Aorta (tissue), 5 donors: Measurements from ENCODE around the gene PPP2R1B. TPM values are rescaled to one million over a fixed set of nuclear protein-coding genes. Genes with fewer than 3 reads are reported as not detected.
"Not testable (repeated sequence)": the region's sequence is repeated elsewhere in the genome, so short reads cannot be mapped to it uniquely, and the experiment has no call there.

Experiments
- ATAC-seq: fragments of 200-7000 bp; cut with Tn5 transposase; one replicate; pipeline ENCODE4 v1.9.1; 2022; ENCODE audit warnings: moderate library complexity; ENCODE audit not compliant: low FRiP score
- DNase-seq, 2 donors: peaks; one replicate each; pipeline ENCODE4 v3.0.0-alpha.2; 2020
- H3K27ac ChIP-seq, 2 donors: one replicate each; pipeline ENCODE4 v1.5.1; 2013; ENCODE audit warnings: low read length in 2 of 2, mild to moderate bottlenecking in 2 of 2, moderate library complexity in 2 of 2, control low read depth in 1 of 2, inconsistent platforms in 1 of 2, low read depth in 1 of 2
- H3K27me3 ChIP-seq, 2 donors: one replicate each; pipeline ENCODE4 v1.6.1; 2013; ENCODE audit warnings: control low read depth in 1 of 2, low read length in 1 of 2, mild to moderate bottlenecking in 1 of 2, moderate library complexity in 1 of 2; ENCODE audit not compliant: insufficient read depth in 2 of 2, control insufficient read depth in 1 of 2
- H3K36me3 ChIP-seq, 2 donors: one replicate each; pipeline ENCODE4 v1.6.1; 2013; ENCODE audit warnings: control low read depth in 1 of 2, low read length in 1 of 2, mild to moderate bottlenecking in 1 of 2; ENCODE audit not compliant: insufficient read depth in 2 of 2, control insufficient read depth in 1 of 2
- H3K4me1 ChIP-seq, 2 donors: one replicate each; pipeline ENCODE4 v1.6.1; 2013; ENCODE audit warnings: low read length in 2 of 2, control low read depth in 1 of 2, mild to moderate bottlenecking in 1 of 2, moderate library complexity in 1 of 2; ENCODE audit not compliant: insufficient read depth in 2 of 2, control insufficient read depth in 1 of 2
- H3K4me3 ChIP-seq, 2 donors: one replicate each; pipeline ENCODE4 v1.5.1; 2013; ENCODE audit warnings: low read length in 2 of 2, control low read depth in 1 of 2, mild to moderate bottlenecking in 1 of 2
- H3K9me3 ChIP-seq: one replicate; pipeline ENCODE4 v1.6.1; 2013; ENCODE audit warnings: mild to moderate bottlenecking, low read length; ENCODE audit not compliant: control insufficient read depth
- WGBS, 2 donors: extraction: QIAGEN DNeasy Blood & Tissue Kit; methylation state at CpG; one replicate each; pipeline ENCODE4 v1.1.7; 2013; 5-methylcytosine and 5-hydroxymethylcytosine counted together
- intact Hi-C, 2 donors: fragments of 100-400 bp; cut with DNase I; formaldehyde crosslinking; loops; one replicate each; pipeline versions ENCODE4 v1.14.2 to v1.15.0; 2022
- polyA plus RNA-seq, 2 donors: library from polyadenylated mRNA; stranded (reverse); fragments of 200-250 nt; gene quantifications; one replicate each; pipeline ENCODE4 v1.2.3, GENCODE V29; 2013
- total RNA-seq, 2 donors: library from RNA; stranded (reverse); fragmentation: NEBNext Ultra II Directional; extraction: Animal tissue kit (Norgen Biotek cat#: 25700); gene quantifications; one replicate each; pipeline ENCODE4 v1.2.1, GENCODE V29; 2021
- donor health status: healthy with polysubstance abuse.
- donor health status: Bipolar disorder and iron deficiency.
- donor health status: DM: no; HTN: no; CAD: no.
- donor health status: DM: no; HTN: no; CAD: no.
- donor health status: DM: yes; HTN: yes; CAD: no.

Gene PPP2R1B
- total and polyA plus RNA-seq, 4 donors, result 3.5 to 27.2 (median 14.7) TPM

DNA sequence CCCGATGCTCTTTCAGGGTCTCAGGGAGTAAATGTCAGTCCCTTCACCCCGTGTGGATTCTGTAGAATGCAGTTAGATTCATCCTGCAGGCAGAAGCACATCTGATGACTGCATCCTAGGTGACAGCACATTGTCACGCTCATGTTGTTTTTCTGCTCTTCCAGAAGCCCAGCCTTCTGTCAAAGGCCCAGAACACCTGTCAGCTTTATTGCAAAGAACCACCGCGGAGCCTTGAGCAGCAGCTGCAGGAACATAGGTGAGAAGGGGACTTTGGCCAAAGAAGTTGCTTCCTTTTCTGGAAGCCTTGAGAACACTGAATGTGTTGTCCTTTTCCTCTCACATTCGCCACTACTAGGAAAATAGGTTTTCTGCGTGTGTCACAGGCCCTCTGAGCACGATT is 43.7 kb downstream of the PPP2R1B start:
- no peaks in the 10 kb centered on the region for H3K27me3 ChIP-seq
- H3K4me1 ChIP-seq, result peaks cover 0 to 4% of the 10 kb centered on the region in 2 donors
- no peak overlapping the region for H3K27ac ChIP-seq
- no peak for ATAC-seq
- intact Hi-C loops, result loop anchor here in 1 of 2 donors (5.0 kb wide), 1 partner anchor 45 kb away; the partner anchor contains the start of gene PPP2R1B
- H3K36me3 ChIP-seq, result peaks cover 6 to 7% of the 10 kb centered on the region in 2 donors
- H3K9me3 ChIP-seq, result no peaks in the 10 kb centered on the region
- WGBS, 2 donors, result 88 to 95% methylated on average over 8 of the region's 8 CpGs
- H3K4me3 ChIP-seq, result no peak overlapping the region
- no peak for DNase-seq

DNA sequence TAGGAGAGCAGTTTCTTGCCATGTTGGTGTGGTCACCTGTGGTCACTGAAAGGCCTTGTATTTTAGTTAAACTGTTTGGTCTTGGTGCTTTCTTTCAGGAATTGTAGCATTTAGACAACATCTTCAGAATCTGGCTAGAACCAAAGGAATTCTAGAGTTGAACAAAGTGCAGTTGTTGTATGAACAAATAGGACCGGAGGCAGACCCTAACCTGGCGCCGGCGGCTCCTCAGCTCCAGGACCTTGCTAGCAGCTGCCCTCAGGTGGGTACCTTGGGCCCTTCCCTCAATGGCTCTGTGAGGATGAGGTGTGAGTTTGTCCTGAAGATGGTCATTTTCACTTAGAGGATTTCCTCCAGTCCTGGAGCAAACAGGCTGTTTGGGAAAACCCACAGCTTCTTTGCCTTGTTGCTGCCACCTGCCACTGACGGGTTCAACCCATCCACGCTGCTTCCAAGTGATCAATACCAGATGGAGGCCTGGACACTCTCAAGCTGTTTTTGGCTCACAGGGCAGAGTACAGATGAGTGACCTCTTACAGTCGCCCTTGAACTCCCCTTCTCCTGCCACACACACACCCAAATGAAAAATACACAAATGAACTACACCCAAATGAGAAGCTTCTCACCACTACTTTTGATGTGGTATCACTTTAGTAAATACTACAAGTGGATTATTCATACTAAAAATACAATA is 45.2 kb downstream of the PPP2R1B start:
- Histone ChIP-seq H3K27ac (no peak overlapping the region), H3K4me1 (peaks cover 0 to 4% of the 10 kb centered on the region in 2 donors), H3K4me3 (no peak overlapping the region), H3K27me3 (no peaks in the 10 kb centered on the region), H3K36me3 (peaks cover 5 to 6% of the 10 kb centered on the region in 2 donors), H3K9me3 (no peaks in the 10 kb centered on the region)
- WGBS, 2 donors, result 90 to 92% methylated on average over 7 of the region's 7 CpGs
- DNase-seq (no peak), ATAC-seq (no peak)
- intact Hi-C loops, result loop anchor here in 1 of 2 donors (5.0 kb wide), 1 partner anchor 46 kb away; the partner anchor contains the start of gene PPP2R1B

DNA sequence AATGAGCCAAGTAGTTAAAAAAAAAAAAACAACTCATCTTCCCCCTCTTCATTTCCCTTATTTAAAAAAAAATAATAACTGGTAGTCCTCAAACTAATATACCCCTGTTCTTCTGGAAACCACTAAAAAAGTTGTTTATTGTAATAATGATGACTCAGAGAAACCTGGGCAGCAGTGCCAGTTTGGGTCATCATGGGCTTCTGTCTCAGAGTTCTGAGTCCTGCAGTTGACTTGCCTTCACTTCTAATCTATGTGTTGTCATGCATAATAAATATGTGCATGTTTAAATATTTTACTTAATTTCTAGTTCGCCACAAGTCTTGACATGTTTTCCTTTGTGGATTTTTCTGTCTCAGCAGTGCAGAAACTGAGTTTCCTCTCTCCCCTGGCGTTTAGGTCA is 46.8 kb downstream of the PPP2R1B start:
- intact Hi-C loops, result no loop called here
- H3K9me3 ChIP-seq, result no peaks in the 10 kb centered on the region
- peaks cover 4 to 6% of the 10 kb centered on the region in 2 donors for H3K36me3 ChIP-seq
- peaks cover 0 to 4% of the 10 kb centered on the region in 2 donors for H3K4me1 ChIP-seq
- DNase-seq, result no peak
- no peak overlapping the region for H3K27ac ChIP-seq
- ATAC-seq, result no peak
- WGBS, 2 donors, result 86 to 91% methylated on average over 2 of the region's 2 CpGs
- no peak overlapping the region for H3K4me3 ChIP-seq
- no peaks in the 10 kb centered on the region for H3K27me3 ChIP-seq

DNA sequence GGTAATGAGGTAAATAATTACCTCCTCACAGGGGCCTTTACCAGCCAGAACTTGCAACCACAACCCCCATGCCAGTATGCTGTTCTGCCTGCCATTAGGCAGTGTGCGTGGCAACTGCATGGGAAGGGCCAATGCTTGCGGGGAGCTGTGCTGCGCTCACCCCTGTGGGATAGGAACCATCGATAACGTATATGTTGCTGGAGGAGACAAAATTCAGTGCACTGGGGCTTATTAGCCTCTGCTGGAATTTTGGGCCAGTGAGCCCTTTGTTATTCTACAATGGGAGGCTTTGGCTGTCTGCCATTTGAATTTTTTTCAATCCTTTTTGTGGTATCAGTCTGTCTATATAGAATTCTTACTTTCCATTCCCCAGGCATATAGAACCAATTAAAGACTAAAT is 47.3 kb downstream of the PPP2R1B start:
- Histone ChIP-seq H3K9me3 (no peaks in the 10 kb centered on the region), H3K27me3 (no peaks in the 10 kb centered on the region), H3K4me1 (peaks cover 0 to 4% of the 10 kb centered on the region in 2 donors), H3K36me3 (peaks cover 4 to 6% of the 10 kb centered on the region in 2 donors), H3K27ac (no peak overlapping the region), H3K4me3 (no peak overlapping the region)
- intact Hi-C loops, result no loop called here
- WGBS, 2 donors, result 91% methylated on average over 5 of the region's 5 CpGs
- DNase-seq (no peak), ATAC-seq (no peak)

DNA sequence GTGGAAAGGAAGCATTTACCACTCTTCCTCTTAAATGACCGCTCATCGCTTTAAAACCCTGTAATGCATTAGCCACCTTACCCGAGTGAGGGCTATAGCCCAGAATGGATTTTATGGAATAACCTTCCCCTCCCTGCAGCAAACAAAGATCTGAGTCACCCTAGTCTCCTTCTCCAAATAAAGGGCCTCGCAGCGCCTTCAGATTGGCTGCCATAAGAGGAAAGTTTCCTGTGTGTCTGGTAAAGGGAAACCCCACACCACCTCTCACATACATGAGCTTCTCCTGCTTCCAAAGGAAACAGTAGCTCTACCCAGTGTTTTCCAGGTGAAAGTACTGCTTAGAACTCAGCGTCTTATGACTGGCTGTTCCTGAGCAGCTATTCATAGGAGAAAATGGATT is 47.8 kb downstream of the PPP2R1B start:
- DNase-seq (no peak), ATAC-seq (peak; percentile 56)
- H3K4me1 ChIP-seq, result peaks cover 0 to 4% of the 10 kb centered on the region in 2 donors
- 14 to 25% methylated on average over 6 of the region's 6 CpGs for WGBS, 2 donors
- no peaks in the 10 kb centered on the region for H3K9me3 ChIP-seq
- H3K27ac ChIP-seq, result peak overlapping the region in 1 of 2 donors; percentile 72
- H3K4me3 ChIP-seq, result no peak overlapping the region
- intact Hi-C loops, result no loop called here
- peaks cover 3 to 6% of the 10 kb centered on the region in 2 donors for H3K36me3 ChIP-seq
- H3K27me3 ChIP-seq, result no peaks in the 10 kb centered on the region

DNA sequence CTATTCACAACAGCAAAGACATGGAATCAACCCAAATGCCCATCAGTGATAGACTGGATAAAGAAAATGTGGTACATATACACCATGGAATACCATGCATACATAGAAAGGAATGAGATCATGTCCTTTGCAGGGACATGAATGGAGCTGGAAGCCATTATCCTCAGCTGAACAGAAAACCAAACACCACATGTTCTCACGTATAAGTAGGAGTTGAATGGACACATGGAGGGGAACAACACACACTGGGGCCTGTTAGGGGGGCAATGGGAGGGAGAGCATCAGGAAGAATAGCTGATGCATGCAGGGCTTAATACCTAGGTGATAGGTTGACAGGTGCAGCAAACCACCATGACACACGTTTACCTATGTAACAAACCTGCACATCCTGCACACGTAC is 48.5 kb downstream of the PPP2R1B start:
- WGBS, 2 donors, result 91 to 98% methylated on average over 3 of the region's 3 CpGs
- H3K4me1 ChIP-seq, ATAC-seq, H3K27me3 ChIP-seq, H3K4me3 ChIP-seq, H3K9me3 ChIP-seq, DNase-seq, H3K36me3 ChIP-seq, H3K27ac ChIP-seq, intact Hi-C loops: not testable (repeated sequence)

DNA sequence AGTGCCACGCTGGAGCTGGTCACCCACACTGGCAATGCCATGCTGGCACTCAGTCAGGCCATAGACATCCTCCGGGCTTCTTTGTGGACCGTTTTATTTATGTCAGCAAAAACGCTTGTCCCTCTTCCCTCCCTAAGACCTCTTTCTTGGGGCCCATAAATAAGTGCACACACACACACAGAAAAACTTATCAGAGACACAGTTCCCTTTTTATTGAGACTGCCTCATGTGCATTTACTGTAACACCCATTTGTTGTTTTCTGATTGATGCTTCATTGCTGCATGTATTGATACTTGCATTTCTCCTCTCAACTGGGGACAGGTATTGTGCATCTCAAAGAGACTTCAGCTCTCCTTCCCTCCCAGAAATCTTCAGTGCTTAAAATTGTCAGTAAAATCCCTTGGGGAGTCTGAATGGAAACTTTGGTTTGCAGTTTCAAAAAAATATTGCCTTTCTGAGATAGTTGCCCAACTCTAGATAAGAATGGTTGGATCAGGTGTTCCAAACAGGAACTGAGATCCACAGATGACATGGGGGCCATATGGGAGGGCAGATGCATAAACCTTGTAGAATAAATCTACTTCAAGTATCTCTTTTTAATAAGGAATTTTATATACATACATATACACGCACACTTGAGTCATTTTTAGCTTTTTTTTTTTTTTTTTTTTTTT is 50.9 kb downstream of the PPP2R1B start:
- peaks cover 0 to 4% of the 10 kb centered on the region in 2 donors for H3K4me1 ChIP-seq
- DNase-seq (no peak), ATAC-seq (no peak)
- no peak overlapping the region for H3K27ac ChIP-seq
- no peaks in the 10 kb centered on the region for H3K9me3 ChIP-seq
- no peak overlapping the region for H3K4me3 ChIP-seq
- no peaks in the 10 kb centered on the region for H3K27me3 ChIP-seq
- WGBS, 2 donors, result 73 to 77% methylated on average over 5 of the region's 5 CpGs
- H3K36me3 ChIP-seq, result peaks cover 2 to 5% of the 10 kb centered on the region in 2 donors
- intact Hi-C loops, result no loop called here

DNA sequence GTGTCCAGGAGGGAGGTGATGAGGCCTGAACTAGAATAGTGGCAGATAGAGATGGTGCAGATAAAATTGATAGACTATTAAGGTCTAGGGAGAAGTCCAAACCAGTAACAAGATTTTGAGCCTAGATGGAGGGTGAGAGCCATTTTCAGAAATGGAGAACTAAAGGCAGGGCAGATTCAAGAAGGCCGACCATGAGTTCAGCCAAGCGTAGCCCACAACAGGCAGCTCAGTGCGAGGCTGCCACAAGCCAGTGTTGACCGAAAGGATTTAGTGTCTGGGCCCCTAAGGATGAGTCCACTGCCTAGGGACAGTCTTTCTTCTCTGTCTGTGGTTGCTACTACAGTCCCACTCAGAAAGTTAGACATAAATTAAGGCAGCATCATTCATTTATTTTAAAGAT is 51.7 kb downstream of the PPP2R1B start:
- 91 to 93% methylated on average over 4 of the region's 4 CpGs for WGBS, 2 donors
- peaks cover 0 to 4% of the 10 kb centered on the region in 2 donors for H3K4me1 ChIP-seq
- no peaks in the 10 kb centered on the region for H3K27me3 ChIP-seq
- intact Hi-C loops, result no loop called here
- peaks cover 3 to 5% of the 10 kb centered on the region in 2 donors for H3K36me3 ChIP-seq
- no peak overlapping the region for H3K4me3 ChIP-seq
- H3K9me3 ChIP-seq, result no peaks in the 10 kb centered on the region
- H3K27ac ChIP-seq, result peak overlapping the region in 1 of 2 donors; percentile 28
- ATAC-seq (no peak), DNase-seq (no peak)

DNA sequence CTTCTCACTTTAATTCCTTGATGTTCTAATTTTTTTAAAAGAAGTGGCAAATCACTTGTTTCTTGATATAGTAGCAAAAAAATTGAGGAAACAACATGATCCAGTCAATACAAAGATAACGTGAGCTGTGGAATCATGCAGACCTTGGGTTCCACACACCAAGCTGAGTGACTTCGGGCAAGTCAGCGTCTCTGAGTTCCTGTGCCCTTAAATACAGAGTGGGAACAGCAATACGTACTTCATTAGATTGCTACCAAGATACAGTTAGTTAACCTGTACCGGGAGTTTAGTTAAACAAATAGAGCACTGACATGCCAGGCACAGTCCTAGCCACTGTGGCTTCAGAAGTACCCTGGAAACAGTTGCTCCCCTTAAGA is 58.5 kb downstream of the PPP2R1B start:
- WGBS, 2 donors, result 79 to 82% methylated on average over 5 of the region's 5 CpGs
- Histone ChIP-seq H3K27me3 (no peaks in the 10 kb centered on the region), H3K4me3 (no peak overlapping the region), H3K4me1 (no peaks in the 10 kb centered on the region), H3K27ac (no peak overlapping the region), H3K36me3 (peaks cover 3 to 5% of the 10 kb centered on the region in 2 donors), H3K9me3 (no peaks in the 10 kb centered on the region)
- intact Hi-C loops, result no loop called here
- no peak for DNase-seq
- ATAC-seq, result no peak
